ENCODE measurements around the gene ST6GALNAC3. TPM values are rescaled to one million over a fixed set of nuclear protein-coding genes. Genes with fewer than 3 reads are reported as not detected.
"Not testable (repeated sequence)": the region's sequence is repeated elsewhere in the genome, so short reads cannot be mapped to it uniquely, and the experiment has no call there.

Gene ST6GALNAC3
- total RNA-seq, 1 experiment from 2014 or later: 0.82 TPM

DNA sequence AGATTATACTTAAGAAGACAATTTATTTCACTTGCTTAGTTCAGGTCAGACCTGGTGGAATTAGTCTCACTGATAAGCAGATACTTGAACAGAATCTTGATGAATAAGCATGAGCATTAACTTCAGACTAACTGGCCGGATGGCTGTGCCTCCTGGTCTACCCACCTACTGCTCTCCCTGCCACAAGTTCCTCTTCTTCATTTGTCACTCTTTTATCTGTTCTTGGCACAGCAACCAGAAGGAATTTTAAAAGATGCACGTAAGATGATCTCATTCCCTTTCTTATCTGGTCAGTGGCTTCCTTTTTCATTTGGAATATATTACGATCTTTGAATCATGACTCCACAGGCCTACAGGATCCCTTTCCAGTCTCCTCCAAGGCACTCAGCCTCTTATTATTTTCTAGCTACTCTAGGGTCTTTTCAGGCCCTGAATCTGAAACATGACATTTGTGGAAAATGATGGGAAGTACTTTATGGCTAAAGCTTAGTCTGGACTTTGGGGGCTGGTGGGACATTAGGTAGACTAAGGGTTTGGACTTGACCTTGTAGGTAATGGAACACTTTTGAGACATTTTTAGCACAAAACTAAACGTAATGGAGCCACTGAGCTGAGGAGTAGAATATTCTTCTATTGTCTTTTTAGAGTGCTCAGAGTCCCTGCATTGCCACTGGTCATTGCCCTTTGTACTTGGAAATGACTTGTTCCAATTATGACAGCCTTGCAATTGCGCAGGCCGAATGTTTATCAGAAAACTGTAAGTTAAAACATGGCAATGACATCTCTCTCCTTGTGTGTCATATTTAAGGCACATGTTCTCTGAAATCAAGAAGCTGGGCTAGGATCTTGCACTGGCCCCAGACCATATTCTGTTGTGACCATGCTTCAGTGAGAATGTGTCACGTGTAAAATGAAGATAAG is 16.0 kb downstream of the ST6GALNAC3 start:
- Mint-ChIP-seq H3K4me3 (ENCODE audit: unreplicated experiment) (no peak overlapping the region), H3K36me3 (ENCODE audit: insufficient read depth, unreplicated experiment) (no peaks in the 10 kb centered on the region), H3K9me3 (ENCODE audit: unreplicated experiment) (no peaks in the 10 kb centered on the region), H3K27ac (ENCODE audit: low read depth, unreplicated experiment) (no peak overlapping the region), H3K27me3 (ENCODE audit: insufficient read depth, unreplicated experiment) (no peaks in the 10 kb centered on the region), H3K4me1 (ENCODE audit: insufficient read depth, unreplicated experiment) (no peaks in the 10 kb centered on the region)
- TF ChIP-seq, protein P1, sequence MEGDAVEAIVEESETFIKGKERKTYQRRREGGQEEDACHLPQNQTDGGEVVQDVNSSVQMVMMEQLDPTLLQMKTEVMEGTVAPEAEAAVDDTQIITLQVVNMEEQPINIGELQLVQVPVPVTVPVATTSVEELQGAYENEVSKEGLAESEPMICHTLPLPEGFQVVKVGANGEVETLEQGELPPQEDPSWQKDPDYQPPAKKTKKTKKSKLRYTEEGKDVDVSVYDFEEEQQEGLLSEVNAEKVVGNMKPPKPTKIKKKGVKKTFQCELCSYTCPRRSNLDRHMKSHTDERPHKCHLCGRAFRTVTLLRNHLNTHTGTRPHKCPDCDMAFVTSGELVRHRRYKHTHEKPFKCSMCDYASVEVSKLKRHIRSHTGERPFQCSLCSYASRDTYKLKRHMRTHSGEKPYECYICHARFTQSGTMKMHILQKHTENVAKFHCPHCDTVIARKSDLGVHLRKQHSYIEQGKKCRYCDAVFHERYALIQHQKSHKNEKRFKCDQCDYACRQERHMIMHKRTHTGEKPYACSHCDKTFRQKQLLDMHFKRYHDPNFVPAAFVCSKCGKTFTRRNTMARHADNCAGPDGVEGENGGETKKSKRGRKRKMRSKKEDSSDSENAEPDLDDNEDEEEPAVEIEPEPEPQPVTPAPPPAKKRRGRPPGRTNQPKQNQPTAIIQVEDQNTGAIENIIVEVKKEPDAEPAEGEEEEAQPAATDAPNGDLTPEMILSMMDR (IDR thresholded peaks at IDR 0.05; ENCODE audit: unreplicated experiment): no peak
- intact Hi-C loops (cut with micrococcal nuclease): no loop called here
- no peak for DNase-seq (ENCODE audit: unreplicated experiment)
- POLR2A ChIA-PET: no interaction called here
- CTCF ChIA-PET: interaction anchor here (0.5 kb wide), 1 partner anchor 992 kb away, joined by 3 read pairs; no protein-coding TSS in a partner anchor
- no TSS peak for BruUV-seq (replicated peaks)

DNA sequence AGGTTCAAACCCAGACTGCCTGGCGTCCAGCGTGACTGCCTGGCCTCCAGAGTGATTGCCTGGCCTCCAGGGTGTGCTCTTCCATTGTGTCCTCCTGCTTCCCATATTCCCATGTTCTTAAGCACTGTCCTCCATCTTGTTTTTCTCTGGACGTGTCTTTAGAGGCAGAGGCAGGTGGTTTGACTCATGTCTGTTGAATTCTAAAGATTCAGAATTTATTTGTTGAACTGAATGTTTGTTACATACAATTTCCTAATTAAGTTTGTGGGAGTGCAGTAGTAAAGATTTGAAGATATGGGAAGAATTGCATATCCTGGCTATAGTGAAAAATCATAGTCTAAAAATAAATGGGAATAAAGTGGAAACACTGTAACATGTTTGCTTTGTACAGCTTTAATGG is 18.3 kb downstream of the ST6GALNAC3 start:
- no peaks in the 10 kb centered on the region for H3K27me3 Mint-ChIP-seq (ENCODE audit: insufficient read depth, unreplicated experiment)
- DNase-seq (ENCODE audit: unreplicated experiment): no peak
- no peak overlapping the region for H3K27ac Mint-ChIP-seq (ENCODE audit: low read depth, unreplicated experiment)
- intact Hi-C loops (cut with micrococcal nuclease): no loop called here
- H3K36me3 Mint-ChIP-seq (ENCODE audit: insufficient read depth, unreplicated experiment): no peaks in the 10 kb centered on the region
- ChIA-PET POLR2A (no interaction called here), CTCF (no interaction called here)
- no peaks in the 10 kb centered on the region for H3K4me1 Mint-ChIP-seq (ENCODE audit: insufficient read depth, unreplicated experiment)
- no TSS peak for BruUV-seq (replicated peaks)
- TF ChIP-seq, protein P1 (IDR thresholded peaks at IDR 0.05; ENCODE audit: unreplicated experiment): no peak
- H3K4me3 Mint-ChIP-seq (ENCODE audit: unreplicated experiment): no peak overlapping the region
- H3K9me3 Mint-ChIP-seq (ENCODE audit: unreplicated experiment): no peaks in the 10 kb centered on the region

DNA sequence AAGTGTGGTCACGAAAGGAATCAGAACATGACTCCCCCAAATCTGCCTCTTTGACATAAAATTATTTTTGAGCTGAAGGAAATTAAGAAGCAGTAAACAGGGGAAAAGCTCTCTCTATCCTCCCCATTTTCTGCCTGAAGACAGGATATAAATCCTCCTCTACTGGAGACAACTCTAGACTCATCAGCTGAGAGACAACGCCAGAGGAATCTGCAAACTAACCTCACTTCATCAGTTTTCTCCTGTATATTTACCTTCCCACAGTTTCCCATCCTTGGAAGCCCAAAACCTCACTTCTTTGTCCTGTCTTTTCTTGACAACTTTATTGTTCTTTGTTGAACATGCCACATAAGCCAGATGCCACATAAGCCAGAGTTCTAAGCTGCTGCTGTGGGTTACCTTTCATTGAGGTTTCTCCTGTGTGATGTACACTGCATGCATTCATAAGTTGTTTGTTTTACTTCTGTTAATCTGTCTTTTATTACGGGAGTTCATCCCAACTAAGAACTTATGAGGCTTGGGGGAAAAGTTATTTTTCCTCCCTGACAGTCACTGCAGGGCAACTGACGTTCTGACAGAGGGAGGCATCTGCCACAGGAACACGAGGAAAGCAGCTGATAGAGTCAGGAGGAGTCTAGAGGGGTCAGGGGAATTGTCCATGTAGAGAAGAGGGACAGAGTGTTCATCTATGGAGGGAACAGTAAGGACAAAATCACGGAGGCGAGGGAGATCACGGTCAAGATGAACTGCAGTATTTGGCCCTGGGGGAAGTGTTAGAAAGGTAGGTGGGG is 19.2 kb downstream of the ST6GALNAC3 start:
- H3K4me3 Mint-ChIP-seq (ENCODE audit: unreplicated experiment): no peak overlapping the region
- TF ChIP-seq, protein P1 (IDR thresholded peaks at IDR 0.05; ENCODE audit: unreplicated experiment): no peak
- no peak for DNase-seq (ENCODE audit: unreplicated experiment)
- no peak overlapping the region for H3K27ac Mint-ChIP-seq (ENCODE audit: low read depth, unreplicated experiment)
- ChIA-PET POLR2A (interaction anchor here (0.9 kb wide), 1 partner anchor 9 kb away, joined by 3 read pairs; no protein-coding TSS in a partner anchor), CTCF (no interaction called here)
- H3K27me3 Mint-ChIP-seq (ENCODE audit: insufficient read depth, unreplicated experiment): no peaks in the 10 kb centered on the region
- intact Hi-C loops (cut with micrococcal nuclease): no loop called here
- H3K36me3 Mint-ChIP-seq (ENCODE audit: insufficient read depth, unreplicated experiment): no peaks in the 10 kb centered on the region
- BruUV-seq (replicated peaks): no TSS peak
- H3K9me3 Mint-ChIP-seq (ENCODE audit: unreplicated experiment): no peaks in the 10 kb centered on the region
- no peaks in the 10 kb centered on the region for H3K4me1 Mint-ChIP-seq (ENCODE audit: insufficient read depth, unreplicated experiment)

DNA sequence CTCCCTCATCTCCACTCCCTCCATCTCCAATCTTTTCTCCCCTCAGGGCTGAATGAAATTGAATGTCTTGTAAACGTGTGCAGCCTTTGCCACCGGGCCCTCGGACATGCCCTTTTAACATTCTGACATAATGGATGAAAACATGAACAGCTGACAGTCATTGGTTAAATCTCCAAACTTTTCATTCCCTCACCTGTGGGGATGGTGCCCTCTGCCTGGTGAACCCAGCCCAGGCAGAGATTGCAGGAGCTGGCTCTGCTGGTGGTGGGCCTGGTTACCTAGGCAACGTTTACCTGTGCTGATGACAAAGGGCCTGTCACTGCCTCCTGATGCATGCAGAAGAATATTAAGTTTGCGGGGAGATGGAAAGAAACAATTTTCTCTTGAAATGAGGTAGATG is 21.3 kb downstream of the ST6GALNAC3 start:
- TF ChIP-seq, protein P1 (IDR thresholded peaks at IDR 0.05; ENCODE audit: unreplicated experiment): no peak
- BruUV-seq (replicated peaks): no TSS peak
- ChIA-PET POLR2A (no interaction called here), CTCF (interaction anchor here (0.8 kb wide), 1 partner anchor 188 kb away, joined by 3 read pairs; no protein-coding TSS in a partner anchor)
- no peak for DNase-seq (ENCODE audit: unreplicated experiment)
- intact Hi-C loops (cut with micrococcal nuclease): no loop called here
- Mint-ChIP-seq H3K36me3 (ENCODE audit: insufficient read depth, unreplicated experiment) (no peaks in the 10 kb centered on the region), H3K27me3 (ENCODE audit: insufficient read depth, unreplicated experiment) (no peaks in the 10 kb centered on the region), H3K4me1 (ENCODE audit: insufficient read depth, unreplicated experiment) (no peaks in the 10 kb centered on the region), H3K27ac (ENCODE audit: low read depth, unreplicated experiment) (no peak overlapping the region), H3K9me3 (ENCODE audit: unreplicated experiment) (no peaks in the 10 kb centered on the region), H3K4me3 (ENCODE audit: unreplicated experiment) (no peak overlapping the region)

DNA sequence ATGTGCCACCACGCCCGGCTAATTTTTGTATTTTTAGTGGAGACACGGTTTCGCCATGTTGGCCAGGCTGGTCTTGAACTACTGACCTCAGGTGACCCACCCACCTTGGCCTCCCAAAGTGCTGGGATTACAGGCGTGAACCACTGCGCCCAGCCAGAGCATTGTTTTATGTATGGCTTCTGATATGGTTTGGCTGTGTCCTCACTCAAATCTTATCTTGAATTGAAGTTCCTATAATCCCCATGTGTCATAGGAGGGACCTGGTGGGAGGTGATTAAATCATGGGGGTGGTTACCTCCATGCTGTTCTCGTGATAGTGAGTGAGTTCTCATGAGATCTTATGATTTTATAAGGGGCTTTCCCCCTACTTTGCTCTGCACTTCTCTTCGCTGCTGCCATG is 22.5 kb downstream of the ST6GALNAC3 start:
- H3K4me3 Mint-ChIP-seq (ENCODE audit: unreplicated experiment); H3K27me3 Mint-ChIP-seq (ENCODE audit: insufficient read depth, unreplicated experiment); H3K27ac Mint-ChIP-seq (ENCODE audit: low read depth, unreplicated experiment); H3K36me3 Mint-ChIP-seq (ENCODE audit: insufficient read depth, unreplicated experiment); H3K9me3 Mint-ChIP-seq (ENCODE audit: unreplicated experiment); H3K4me1 Mint-ChIP-seq (ENCODE audit: insufficient read depth, unreplicated experiment); DNase-seq (ENCODE audit: unreplicated experiment); intact Hi-C loops (cut with micrococcal nuclease); BruUV-seq (replicated peaks): not testable (repeated sequence)
- CTCF ChIA-PET: interaction anchor here (0.7 to 1.2 kb wide), 2 partner anchors 13 to 206 kb away, joined by 3 read pairs; no protein-coding TSS in a partner anchor
- POLR2A ChIA-PET: interaction anchor here (0.7 kb wide), 1 partner anchor 93 kb away, joined by 3 read pairs; no protein-coding TSS in a partner anchor

All from MCF 10A (cell line).